GM21447 (cell line): Measurements from ENCODE around the gene PLPPR1.
"Not testable (repeated sequence)": the region's sequence is repeated elsewhere in the genome, so short reads cannot be mapped to it uniquely, and the experiment has no call there.

ENCODE experiments used
- ATAC-seq: cut with Tn5 transposase; IDR thresholded peaks from one replicate; pipeline ENCODE4 v1.9.1; 2021; ENCODE audit not compliant: unreplicated experiment

The PLPPR1 gene

GRCh38 chr9:101028346-101029314, at the start of gene PLPPR1:
Gene PLPPR1, plus strand, starts transcription at chr9:101028727.
- no peak for ATAC-seq

DNA sequence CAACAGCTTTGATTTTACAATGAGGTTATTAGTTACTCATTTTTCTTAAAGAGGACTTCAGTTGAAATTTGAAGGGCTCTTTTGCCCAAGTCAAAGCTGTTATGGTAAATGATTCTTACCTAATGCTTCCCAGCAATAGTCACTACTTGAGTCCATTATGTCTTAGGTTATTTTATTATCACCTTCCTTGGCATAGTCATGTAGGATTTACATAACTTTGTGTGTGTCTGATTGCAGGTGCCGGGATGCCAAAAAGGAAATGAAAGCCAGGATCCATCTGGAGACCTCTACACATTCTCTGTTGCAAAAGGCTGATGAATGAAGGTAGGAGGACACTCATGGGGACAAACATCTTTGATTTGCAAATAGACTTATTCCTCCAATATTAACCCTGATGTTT, 38.8 kb upstream of the PLPPR1 start:
- no peak for ATAC-seq

DNA sequence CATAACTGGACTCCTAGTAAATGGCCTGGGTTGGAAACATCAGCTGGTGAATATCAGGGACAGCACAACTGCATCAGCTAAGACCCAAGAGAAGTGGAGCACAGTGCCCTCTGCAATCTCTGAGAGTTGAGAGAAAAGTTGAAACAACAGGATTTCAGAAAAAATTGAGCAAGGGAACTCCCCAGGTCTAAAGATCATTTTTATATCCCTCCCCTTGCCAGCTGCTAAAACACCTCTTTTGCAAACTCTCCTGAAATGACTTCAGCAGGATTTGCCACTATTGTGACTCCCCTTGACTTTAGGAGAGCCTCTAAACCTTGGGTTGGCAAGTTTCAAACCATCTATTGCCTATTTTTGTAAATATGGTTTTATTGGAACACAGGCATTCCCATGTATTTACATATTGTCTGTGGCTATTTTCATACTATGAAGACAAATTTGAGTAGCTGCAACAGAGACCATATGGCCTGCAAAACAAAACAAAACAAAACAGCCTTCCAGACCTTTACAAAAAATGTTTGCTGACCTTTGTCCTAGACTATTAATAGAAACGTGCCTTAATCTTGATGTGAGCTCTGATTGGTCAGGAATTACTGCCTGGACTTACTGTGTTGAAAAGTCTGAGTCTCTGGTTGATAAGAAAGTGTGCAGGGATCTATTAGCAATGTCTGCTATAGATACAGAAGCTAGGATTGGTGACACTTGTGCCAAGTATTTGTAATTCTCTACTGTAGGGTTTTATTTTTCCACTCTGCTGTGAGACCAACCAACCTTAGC, 37.7 kb upstream of the PLPPR1 start:
- no peak for ATAC-seq

DNA sequence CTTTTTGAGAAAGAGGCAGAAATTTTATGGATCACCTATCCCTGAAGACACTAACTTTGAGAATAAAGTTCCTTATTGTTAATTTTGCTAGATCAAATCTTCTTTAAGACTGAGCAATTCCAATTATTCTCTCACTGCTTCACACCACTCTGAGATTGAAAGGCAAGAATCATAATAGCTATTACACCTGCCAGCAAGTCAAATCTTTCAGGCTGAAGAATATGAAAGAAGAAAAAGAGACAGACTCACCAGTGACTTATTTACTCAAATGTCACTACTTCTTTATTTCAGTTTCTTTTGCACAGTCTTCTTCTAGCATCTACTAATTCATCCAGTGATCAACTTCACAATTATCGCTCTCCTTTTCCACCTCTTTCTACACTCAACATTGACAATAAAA, 35.9 kb upstream of the PLPPR1 start:
- no peak for ATAC-seq

DNA sequence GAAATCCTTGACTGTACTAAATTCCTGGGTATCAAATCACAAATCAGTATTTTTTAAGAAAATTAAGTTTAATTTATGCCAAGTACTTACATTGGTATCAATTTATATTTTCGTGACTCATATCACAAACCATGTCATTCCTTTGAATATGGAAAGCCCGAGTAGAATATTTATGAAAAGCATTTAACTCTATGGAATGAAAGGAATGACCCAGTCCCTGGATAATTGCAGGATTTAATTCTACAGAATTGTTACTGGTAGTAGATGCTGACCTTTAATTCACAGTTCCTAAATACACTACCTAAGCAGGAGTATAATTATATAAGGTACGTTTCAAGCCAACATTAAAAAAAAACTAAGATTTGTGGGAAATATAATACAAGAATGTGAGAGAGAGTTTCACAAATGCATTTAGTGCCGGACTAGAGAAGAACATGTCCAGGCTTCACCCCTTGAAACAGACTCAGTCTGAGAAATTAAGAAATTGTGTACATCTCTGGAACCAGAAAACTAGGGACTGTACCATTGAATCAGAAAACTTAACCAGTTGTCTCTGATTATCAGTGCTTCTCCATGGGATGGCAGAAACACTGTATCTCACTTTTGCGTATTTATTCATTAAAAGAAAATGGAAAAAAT, 28.5 kb upstream of the PLPPR1 start:
- ATAC-seq, result no peak

- no peak for ATAC-seq
These were observed 23.3 kb upstream of the PLPPR1 start for GRCh38 chr9:101005246-101005645.

DNA sequence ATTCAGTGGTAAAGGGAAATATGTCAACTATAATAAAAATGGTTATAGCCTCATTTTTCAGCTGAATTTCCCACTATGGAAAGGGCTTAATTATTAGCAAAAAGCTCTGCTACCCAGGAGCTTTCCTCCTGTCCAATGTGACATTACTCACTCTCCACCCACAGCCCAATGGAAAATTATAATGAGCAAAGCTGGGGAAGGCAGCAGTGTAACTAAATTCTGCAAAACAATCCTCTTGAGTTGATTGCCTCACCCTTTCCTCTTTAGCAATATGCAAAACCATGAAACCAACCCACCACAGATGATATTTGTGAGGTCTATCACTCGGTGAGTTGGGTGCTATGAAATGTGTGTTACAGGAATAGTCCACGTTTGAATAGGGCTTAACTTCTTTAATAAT, 14.0 kb upstream of the PLPPR1 start:
- no peak for ATAC-seq

- no peak for ATAC-seq
These were observed 10.1 kb upstream of the PLPPR1 start for GRCh38 chr9:101018467-101018866.

- ATAC-seq, result no peak
These were observed 5.8 kb upstream of the PLPPR1 start for GRCh38 chr9:101022704-101023103.

DNA sequence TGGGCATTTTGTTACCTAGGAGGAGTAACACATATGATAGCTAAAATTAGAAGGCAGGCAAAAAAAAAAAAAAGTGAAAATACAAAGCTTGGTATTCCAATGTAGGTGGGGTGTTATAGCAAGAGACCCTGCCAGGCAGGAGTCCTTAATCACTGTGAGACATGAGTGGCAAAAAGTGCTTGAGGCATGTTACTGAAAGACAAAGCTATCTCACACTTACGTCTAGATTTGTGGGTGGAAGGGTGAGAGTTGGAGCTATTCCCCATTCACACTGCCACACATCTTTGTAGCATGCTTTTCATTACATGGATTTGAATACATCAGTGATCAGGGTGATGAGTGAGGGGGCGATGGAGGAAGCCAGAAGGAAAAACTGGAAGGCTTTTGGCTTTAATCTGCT, 2.6 kb upstream of the PLPPR1 start:
- no peak for ATAC-seq

DNA sequence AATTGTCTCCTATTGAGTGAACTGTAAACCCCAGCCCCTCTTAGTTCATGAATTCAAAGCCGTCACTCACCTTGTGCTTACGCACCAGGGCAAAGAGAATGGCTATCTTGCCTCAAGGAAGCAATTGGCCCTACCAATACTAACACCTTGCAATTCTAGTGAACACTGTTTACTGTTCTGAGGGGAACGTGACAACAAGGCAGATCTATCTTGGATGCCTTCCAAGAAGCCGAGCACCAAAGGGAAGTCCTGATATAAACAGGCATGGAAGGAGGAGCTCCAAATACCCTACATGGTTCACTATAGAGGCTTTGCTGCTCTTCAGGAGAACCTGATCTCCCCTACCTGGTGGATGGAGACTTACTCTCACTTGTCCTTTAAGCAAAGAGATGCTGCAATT, 1.7 kb upstream of the PLPPR1 start:
- no peak for ATAC-seq

GRCh38 chr9:101027236-101027635, 1.3 kb upstream of the PLPPR1 start:
- ATAC-seq, result no peak

GRCh38 chr9:101027733-101028345, 688 bp upstream of the PLPPR1 start:
- ATAC-seq, result no peak

DNA sequence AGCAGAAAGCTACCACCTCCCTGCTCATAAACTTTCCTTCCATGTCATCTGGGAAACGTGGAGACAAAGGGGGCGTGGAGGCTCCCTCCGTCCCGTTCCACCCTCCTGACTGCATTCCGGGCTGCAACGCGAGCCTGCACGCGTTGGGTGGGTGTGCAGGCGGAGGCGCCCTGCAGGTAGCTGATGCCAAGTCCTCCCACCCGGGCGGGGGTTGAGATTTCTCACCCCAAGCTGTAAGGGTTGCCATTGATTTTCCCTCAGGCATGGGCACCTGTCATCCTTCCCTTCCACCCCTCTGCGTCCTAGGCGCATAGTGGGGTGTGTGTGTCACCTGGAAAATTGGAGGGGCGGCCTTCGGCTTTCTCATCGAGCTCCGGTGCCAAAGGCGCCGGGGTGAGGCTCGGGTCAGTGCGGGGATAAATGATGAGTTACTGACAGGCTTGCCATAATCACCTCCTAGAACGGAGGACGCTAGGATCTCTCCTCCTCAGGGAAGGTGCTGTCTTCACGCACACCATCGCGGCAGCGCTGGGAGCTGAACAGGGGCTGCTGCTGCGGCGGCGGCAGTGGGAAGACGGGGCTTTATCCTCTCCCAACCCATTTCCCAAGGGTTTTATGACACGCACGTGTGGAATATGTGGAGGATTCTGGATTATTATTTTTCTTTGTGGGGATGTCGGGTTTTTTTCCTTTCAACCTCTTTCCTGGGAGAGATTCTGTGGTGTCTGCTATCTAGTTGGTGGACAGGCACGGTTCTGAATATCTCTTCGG, 973 bp downstream of the PLPPR1 start:
- no peak for ATAC-seq

GRCh38 chr9:101030086-101030391, 1.5 kb downstream of the PLPPR1 start:
- no peak for ATAC-seq

DNA sequence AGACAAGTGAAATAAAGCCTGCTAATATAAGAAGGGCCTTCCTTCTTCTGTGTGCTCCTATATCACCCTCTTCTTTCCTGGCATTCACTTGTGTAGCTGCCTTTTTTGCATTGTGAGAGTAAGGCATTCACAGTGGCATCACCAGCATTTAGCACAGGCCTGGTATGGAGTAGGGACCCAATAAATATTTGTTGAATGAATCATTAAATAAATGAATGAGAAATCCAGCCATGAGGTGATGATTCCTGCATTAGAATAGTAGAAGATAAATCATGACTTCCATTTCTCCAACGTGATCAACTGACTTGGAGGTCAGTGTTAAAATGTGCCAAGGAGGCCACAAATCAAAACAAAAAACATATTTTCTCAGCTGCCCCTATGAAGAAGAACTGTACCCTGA, 3.9 kb downstream of the PLPPR1 start:
- no peak for ATAC-seq

GRCh38 chr9:101034222-101034621, 5.7 kb downstream of the PLPPR1 start:
- no peak for ATAC-seq

DNA sequence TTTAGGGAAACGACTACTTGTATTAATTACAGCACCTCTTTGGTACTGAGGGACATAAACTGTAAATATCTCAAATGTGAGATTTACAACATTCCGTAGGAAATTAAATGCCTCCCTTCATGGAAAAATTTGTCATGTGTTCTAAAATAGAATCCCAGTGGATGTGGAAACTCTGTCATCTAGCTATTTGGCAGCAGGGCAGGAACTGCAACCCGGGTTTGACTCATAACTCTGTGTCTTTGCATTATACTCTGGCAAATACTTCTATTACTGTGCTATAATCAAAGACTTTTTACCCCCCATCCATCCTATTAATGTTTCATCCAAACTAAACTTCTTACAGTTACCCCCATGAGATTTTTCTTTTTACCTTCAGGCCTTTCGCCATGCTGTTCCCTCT, 6.6 kb downstream of the PLPPR1 start:
- ATAC-seq, result no peak

GRCh38 chr9:101037430-101037829, 8.9 kb downstream of the PLPPR1 start:
- no peak for ATAC-seq

DNA sequence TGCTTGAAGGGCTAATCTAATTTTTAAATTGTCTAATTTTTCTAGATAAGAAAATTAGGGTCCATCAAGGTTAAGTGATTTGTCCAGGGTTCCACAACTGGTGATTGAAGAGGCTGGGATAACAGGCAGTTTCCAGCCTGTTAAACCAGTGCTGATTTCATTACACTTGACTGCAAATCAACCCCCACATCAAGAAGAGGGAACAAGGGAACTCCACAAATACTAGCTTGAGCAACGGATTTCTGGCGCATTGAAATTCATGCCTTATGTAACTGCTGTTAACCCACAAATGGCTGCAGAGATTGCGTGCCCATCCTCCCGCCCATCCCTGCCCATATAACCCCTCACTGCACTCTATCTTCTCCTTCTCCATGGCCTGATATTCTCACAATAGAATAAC, 10.0 kb downstream of the PLPPR1 start:
- no peak for ATAC-seq

GRCh38 chr9:101039581-101039980, 11.1 kb downstream of the PLPPR1 start:
- ATAC-seq, result not testable (repeated sequence)
